LNCAP (cell line): Measurements from ENCODE around the gene UBE2J2.

Experiments
- TF ChIP-seq, protein P1 (sequence below): fragments of 450-650 bp; IDR thresholded peaks from 2 replicates; pipeline ENCODE4 v1.5.1; 2017; ENCODE audit warnings: mild to moderate bottlenecking

Gene UBE2J2

DNA sequence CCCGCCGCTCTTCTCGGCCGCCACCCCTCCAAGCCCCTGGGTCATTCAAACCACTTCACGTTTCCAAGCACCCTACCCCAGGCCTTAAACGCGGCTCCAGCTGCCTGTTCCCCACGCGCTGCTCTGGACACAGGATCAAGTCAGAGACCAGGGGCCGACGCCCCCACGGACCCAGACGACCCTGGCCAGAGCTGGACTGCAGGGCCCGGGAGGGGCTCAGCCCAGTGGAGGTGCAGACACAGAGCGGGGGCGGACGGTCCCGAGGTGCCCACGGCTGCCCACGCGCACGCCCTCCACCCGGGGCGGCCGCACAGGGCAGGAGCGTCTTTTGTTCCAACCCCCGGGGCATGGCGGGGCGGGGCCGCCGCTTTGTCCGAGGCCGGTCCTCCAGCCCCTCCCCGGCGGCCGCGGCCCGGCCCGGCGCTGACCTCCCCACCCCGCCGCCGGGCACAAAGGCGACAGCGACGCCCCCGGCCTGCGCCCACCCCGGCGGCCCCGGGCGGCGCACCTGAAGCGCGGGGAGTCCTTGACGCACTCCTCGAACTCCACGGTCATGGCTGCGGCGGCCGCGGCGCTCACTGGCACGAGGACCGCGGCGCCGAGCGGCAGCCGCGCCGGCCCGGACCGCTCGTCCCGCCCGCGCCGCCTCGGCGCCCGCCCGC lies 33.7 kb upstream of the UBE2J2 start:
- TF ChIP-seq, protein P1, sequence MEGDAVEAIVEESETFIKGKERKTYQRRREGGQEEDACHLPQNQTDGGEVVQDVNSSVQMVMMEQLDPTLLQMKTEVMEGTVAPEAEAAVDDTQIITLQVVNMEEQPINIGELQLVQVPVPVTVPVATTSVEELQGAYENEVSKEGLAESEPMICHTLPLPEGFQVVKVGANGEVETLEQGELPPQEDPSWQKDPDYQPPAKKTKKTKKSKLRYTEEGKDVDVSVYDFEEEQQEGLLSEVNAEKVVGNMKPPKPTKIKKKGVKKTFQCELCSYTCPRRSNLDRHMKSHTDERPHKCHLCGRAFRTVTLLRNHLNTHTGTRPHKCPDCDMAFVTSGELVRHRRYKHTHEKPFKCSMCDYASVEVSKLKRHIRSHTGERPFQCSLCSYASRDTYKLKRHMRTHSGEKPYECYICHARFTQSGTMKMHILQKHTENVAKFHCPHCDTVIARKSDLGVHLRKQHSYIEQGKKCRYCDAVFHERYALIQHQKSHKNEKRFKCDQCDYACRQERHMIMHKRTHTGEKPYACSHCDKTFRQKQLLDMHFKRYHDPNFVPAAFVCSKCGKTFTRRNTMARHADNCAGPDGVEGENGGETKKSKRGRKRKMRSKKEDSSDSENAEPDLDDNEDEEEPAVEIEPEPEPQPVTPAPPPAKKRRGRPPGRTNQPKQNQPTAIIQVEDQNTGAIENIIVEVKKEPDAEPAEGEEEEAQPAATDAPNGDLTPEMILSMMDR, result no peak

DNA sequence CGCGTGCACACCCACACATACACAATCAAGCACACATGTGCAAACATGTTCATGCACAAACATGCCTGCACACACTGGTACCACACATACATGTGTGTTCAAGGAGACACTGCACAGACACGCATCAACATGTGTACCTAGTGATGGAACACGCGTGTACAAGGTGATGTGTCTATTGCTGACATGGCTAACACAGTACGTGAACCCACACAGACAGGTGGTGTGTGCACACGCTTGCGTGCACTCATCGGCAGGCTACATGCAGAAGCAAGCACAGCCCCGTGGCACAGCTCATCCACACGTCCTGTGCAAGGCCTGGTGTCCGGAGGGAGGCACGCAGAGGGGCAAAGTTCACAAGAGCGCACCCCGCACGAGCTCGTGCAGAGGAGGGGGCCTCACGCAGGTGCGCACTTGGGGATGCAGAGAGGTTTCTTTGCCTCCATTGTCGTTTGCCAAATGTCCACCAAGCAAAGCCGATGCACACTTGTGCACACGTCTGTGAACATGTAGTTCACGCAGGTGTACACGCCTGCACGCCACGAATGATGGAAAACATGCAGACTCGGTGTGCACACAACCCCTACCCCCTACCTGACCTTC lies 33.1 kb upstream of the UBE2J2 start:
- TF ChIP-seq, protein P1, result no peak

DNA sequence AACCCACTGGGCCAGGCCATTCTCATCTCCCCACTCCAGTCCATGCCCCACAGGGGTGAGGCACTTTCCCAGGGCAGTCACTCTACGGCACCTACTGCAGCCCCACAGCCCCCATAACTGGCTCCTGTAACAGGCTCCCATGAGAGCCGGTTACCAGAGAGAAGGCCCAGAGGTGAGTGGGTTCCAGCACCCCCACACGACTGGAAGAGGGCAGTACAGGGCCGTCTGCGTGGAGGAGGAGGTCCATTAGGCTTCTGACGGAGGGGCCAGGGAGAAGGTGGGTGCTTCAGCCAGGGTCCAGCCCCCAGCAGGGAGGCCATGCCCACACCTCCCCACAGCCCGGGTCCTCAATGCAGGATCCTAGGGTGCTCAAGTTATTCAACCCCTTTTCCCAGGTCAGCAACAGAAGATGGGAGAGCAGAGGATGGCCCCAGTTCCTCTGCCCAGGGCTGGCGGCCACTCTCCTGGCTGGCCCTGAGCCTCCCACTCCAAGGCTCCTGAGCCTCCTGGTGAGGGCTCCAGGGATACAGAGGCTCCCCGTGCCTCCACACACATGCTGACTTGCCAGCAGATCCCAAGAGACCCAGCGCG lies 32.5 kb upstream of the UBE2J2 start:
- TF ChIP-seq, protein P1, result no peak

DNA sequence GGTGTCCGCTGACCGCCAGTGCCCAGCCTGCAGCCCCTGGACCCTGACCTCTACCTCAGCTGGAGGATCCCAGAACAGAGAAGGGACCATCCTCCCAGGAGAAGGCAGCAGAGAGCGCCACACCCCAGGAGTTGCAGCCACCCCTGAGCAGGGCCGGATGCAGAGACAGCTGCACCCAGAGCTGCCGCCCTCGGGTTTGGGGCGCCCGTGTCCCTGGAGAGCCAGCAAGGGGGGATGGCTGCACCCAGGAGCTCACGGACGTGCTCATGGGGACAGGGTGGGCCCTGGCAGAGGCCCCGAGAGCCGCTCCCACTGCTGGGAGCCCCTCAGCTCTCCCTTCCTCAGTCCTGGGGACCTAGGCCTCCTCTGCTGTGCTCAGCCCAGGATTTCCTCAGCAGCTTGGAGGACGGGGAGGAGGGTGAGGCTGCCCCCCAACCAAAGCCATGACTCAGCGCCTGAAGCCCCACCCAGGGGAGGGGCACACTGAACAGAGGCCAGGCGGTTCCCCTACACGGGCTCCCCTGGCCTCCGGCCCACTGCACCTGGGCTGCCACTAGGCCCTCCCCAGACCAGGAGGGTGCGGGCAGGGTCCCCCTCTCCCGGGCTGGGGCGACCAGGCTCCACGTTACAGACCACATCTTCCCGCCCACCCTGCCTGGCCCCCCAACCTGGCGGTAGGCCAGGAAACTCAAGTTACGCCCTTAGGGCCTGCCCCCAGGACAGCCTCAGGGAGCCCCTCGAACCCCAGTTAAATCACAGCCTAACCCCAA lies 31.8 kb upstream of the UBE2J2 start:
- TF ChIP-seq, protein P1, result no peak

DNA sequence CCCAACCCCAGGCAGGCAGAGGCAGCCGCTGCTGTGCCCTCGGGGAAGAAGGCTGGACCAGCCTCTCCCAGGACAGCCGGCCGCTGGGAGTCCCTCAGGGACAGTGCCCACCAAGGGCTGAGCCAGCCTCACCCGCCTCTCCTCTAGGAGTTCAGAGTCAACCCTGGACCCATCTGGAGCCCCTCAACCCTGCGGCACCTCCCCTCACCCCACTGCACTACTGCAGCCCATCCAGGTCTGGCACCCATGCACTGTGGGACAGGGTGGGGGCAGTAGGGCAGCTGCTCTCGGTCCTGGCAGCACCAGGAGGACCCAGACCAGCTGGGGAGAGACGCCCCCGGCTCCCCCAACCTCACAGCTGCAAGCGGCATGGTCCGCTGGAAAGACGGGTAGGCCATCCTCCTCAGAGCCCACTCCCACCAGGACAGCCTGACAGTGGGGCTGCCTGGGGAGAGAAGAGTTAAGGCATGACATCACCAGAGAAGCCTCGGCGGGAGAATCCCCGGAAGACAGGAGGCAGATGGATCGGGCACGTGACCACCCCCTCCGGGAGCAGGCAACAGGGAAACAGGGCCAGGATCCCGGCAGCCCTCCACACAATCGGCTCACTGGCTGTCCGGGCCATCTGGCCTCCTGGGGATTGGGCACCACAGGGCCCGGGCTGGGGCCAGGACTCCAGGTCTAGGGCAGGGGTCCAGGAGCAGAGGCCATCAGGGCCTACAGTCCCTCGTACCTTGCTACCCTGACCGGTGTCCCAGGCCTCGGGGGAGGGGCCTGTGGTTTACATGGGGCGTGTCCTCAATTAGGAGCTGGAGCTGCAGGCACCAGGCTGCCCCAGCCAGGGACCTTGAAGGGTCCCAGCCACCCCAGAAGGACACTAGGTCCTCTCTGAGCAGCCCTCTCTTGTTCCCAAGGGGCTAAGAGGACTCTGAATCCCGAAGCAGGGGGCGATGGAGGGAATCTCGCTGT lies 31.0 kb upstream of the UBE2J2 start:
- TF ChIP-seq, protein P1, result no peak

DNA sequence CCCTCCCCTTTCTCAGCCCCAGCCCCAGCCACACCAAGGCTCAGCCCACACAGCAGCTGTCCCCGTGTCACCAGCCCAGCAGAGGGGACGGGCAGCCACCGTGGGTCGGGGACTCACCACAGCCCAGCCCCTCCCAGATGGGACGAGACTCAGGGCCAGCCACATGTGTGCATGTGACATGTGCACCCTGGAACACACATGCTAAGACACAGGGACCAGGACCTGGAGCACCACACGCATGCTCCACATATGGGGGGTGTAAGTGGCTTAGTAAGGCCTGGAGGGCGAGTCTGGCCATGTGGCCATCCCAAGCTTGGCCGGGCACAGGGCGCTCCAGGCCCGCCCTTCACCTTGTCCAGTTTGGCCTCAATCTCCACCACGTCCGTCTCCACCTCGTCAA lies 30.1 kb upstream of the UBE2J2 start:
- TF ChIP-seq, protein P1, result no peak
